GM23338 (cell line): ENCODE data around the gene PCDHA7. TPM values are rescaled to one million over a fixed set of nuclear protein-coding genes. Genes with fewer than 3 reads are reported as not detected.
"Not testable (repeated sequence)": the region's sequence is repeated elsewhere in the genome, so short reads cannot be mapped to it uniquely, and the experiment has no call there.

Source experiments
- ATAC-seq: fragments of 200-7000 bp; cut with Tn5 transposase; 3 replicates; pipeline ENCODE4 v1.9.1; 2020
- DNase-seq: peaks from one replicate; pipeline ENCODE4 v3.0.0-alpha.2; 2015; ENCODE audit warnings: low spot score
- H2AFZ ChIP-seq: fragments of 200-600 bp; sonication (generic); 2 replicates; pipeline ENCODE4 v1.8.0; 2016; ENCODE audit warnings: antibody characterized with exemption, mild to moderate bottlenecking, moderate library complexity
- H3F3A ChIP-seq: fragments of 200-600 bp; sonication (generic); replicated peaks from 2 replicates; pipeline ENCODE4 v1.8.0; 2017; ENCODE audit warnings: antibody characterized with exemption, mixed run types, low read depth
- H3K27ac ChIP-seq: fragments of 200-600 bp; sonication (generic); 2 replicates; pipeline ENCODE4 v1.6.1; 2016; ENCODE audit warnings: low read depth
- H3K27me3 ChIP-seq: fragments of 200-600 bp; sonication (generic); 2 replicates; pipeline ENCODE4 v1.8.0; 2016; ENCODE audit warnings: mild to moderate bottlenecking, mixed run types, moderate library complexity; ENCODE audit not compliant: insufficient read depth
- H3K36me3 ChIP-seq: fragments of 200-600 bp; sonication (generic); 2 replicates; pipeline ENCODE4 v1.8.0; 2016; ENCODE audit warnings: mild to moderate bottlenecking; ENCODE audit not compliant: insufficient read depth
- H3K4me1 ChIP-seq: fragments of 200-600 bp; sonication (generic); 2 replicates; pipeline ENCODE4 v1.8.0; 2016; ENCODE audit warnings: mild to moderate bottlenecking, moderate library complexity; ENCODE audit not compliant: insufficient read depth
- H3K4me2 ChIP-seq: fragments of 200-600 bp; sonication (generic); 2 replicates; pipeline ENCODE4 v1.7.1; 2017; ENCODE audit warnings: mixed run types
- H3K4me3 ChIP-seq: fragments of 200-600 bp; sonication (generic); 2 replicates; pipeline ENCODE4 v1.6.1; 2016; ENCODE audit warnings: mixed run types
- H3K79me2 ChIP-seq: fragments of 200-600 bp; sonication (generic); replicated peaks from 2 replicates; pipeline ENCODE4 v1.8.0; 2017; ENCODE audit warnings: mild to moderate bottlenecking; ENCODE audit not compliant: insufficient read depth
- H3K9me2 ChIP-seq: fragments of 200-600 bp; sonication (generic); 2 replicates; pipeline ENCODE4 v1.8.0; 2017; ENCODE audit not compliant: insufficient read depth
- H4K20me1 ChIP-seq: fragments of 200-600 bp; sonication (generic); replicated peaks from 2 replicates; pipeline ENCODE4 v1.8.0; 2017; ENCODE audit warnings: mild to moderate bottlenecking; ENCODE audit not compliant: insufficient read depth
- H3K27ac Mint-ChIP-seq: 2 replicates; pipeline ENCODE4 v1.8.0; 2020; ENCODE audit warnings: inconsistent platforms, mild to moderate bottlenecking, moderate library complexity, mixed read lengths
- H3K27me3 Mint-ChIP-seq: 3 replicates; pipeline ENCODE4 v1.8.0; 2022; ENCODE audit warnings: low read depth, mild to moderate bottlenecking, moderate library complexity, mixed read lengths, inconsistent platforms; ENCODE audit not compliant: insufficient read depth, poor library complexity
- H3K36me3 Mint-ChIP-seq: 3 replicates; pipeline ENCODE4 v1.8.0; 2021; ENCODE audit warnings: low read depth, mild to moderate bottlenecking, inconsistent platforms, moderate library complexity, mixed read lengths
- H3K4me1 Mint-ChIP-seq: 3 replicates; pipeline ENCODE4 v1.8.0; 2020; ENCODE audit warnings: mild to moderate bottlenecking, inconsistent platforms, mixed read lengths
- H3K4me3 Mint-ChIP-seq: 3 replicates; pipeline ENCODE4 v1.8.0; 2021; ENCODE audit warnings: moderate library complexity, mild to moderate bottlenecking, inconsistent platforms, mixed read lengths
- H3K9me3 Mint-ChIP-seq: 3 replicates; pipeline ENCODE4 v1.8.0; 2020; ENCODE audit warnings: moderate library complexity, mild to moderate bottlenecking, inconsistent platforms, mixed read lengths
- CTCF ChIP-seq, 2 experiments: fragments of 200-600 bp in 1 of 2; sonication (generic) in 1 of 2; conservative IDR thresholded peaks; 2 replicates each; pipeline versions ENCODE4 v1.5.1 to v1.6.1; 2016 to 2017; ENCODE audit warnings: antibody characterized with exemption in 2 of 2, low read depth in 2 of 2, mild to moderate bottlenecking in 2 of 2, moderate library complexity in 1 of 2
- EZH2phosphoT487 ChIP-seq: fragments of 200-600 bp; sonication (generic); IDR thresholded peaks from one replicate; pipeline ENCODE4 v1.8.1; 2018; ENCODE audit warnings: antibody characterized with exemption; ENCODE audit not compliant: unreplicated experiment
- POLR2AphosphoS5 ChIP-seq: IDR thresholded peaks from 2 replicates; pipeline ENCODE4 v1.6.1; 2016; ENCODE audit warnings: antibody characterized with exemption, low read depth
- polyA plus RNA-seq: library from polyadenylated mRNA; unstranded; fragments of >200 nt; fragmentation: Nextera tagmentation; extraction: Ambion mirVana; gene quantifications from 2 replicates; pipeline ENCODE4 v1.2.1, GENCODE V29; 2016
- total RNA-seq: library from RNA; depleted of rRNA; stranded (reverse); fragments of >200 nt; shearing (Covaris generic); gene quantifications from 2 replicates; pipeline ENCODE4 v1.2.3, GENCODE V29; 2014

PCDHA7 gene
- total and polyA plus RNA-seq, 2 experiments from 2014 or later = 1.7 to 6.9 TPM

DNA sequence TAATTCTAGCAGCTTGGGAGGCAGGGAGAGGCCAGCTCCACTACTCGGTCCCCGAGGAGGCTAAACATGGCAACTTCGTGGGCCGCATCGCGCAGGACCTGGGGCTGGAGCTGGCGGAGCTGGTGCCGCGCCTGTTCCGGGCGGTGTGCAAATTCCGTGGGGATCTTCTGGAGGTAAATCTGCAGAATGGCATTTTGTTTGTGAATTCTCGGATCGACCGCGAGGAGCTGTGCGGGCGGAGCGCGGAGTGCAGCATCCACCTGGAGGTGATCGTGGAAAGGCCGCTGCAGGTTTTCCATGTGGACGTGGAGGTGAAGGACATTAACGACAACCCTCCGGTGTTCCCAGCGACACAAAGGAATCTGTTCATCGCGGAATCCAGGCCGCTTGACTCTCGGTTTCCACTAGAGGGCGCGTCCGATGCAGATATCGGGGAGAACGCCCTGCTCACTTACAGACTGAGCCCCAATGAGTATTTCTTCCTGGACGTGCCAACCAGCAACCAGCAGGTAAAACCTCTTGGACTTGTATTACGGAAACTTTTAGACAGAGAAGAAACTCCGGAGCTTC, 455 bp downstream of the PCDHA7 start:
- not testable (repeated sequence) for H3K79me2 ChIP-seq, H3K4me1 Mint-ChIP-seq, H3K27me3 ChIP-seq, H3K4me1 ChIP-seq, H3K27me3 Mint-ChIP-seq, H3F3A ChIP-seq, H3K9me2 ChIP-seq, H4K20me1 ChIP-seq, H3K9me3 Mint-ChIP-seq, H3K36me3 ChIP-seq
- DNase-seq (peak; percentile 56), ATAC-seq (peak; percentile 90)
- peak overlapping the region; percentile 3; the same call in 1 of the 2 replicates for H3K27ac ChIP-seq
- H3K4me2 ChIP-seq = peak overlapping the region; percentile 72
- peak overlapping the region; percentile 62 for H3K4me3 ChIP-seq
- peak; percentile 44 to 45; a peak in 3 of 4 replicates for TF ChIP-seq CTCF (conservative IDR thresholded peaks at IDR 0.05; ENCODE audit: low read depth in 2 of 2)
- peak overlapping the region; percentile 51; the same call in 1 of the 2 replicates for H3K27ac Mint-ChIP-seq
- H3K36me3 Mint-ChIP-seq = peaks cover 28% of the 10 kb centered on the region; the same call in 2 of the 3 replicates
- H2AFZ ChIP-seq = peak overlapping the region; percentile 2; the same call in 1 of the 2 replicates
- peak overlapping the region; percentile 74 for H3K4me3 Mint-ChIP-seq

DNA sequence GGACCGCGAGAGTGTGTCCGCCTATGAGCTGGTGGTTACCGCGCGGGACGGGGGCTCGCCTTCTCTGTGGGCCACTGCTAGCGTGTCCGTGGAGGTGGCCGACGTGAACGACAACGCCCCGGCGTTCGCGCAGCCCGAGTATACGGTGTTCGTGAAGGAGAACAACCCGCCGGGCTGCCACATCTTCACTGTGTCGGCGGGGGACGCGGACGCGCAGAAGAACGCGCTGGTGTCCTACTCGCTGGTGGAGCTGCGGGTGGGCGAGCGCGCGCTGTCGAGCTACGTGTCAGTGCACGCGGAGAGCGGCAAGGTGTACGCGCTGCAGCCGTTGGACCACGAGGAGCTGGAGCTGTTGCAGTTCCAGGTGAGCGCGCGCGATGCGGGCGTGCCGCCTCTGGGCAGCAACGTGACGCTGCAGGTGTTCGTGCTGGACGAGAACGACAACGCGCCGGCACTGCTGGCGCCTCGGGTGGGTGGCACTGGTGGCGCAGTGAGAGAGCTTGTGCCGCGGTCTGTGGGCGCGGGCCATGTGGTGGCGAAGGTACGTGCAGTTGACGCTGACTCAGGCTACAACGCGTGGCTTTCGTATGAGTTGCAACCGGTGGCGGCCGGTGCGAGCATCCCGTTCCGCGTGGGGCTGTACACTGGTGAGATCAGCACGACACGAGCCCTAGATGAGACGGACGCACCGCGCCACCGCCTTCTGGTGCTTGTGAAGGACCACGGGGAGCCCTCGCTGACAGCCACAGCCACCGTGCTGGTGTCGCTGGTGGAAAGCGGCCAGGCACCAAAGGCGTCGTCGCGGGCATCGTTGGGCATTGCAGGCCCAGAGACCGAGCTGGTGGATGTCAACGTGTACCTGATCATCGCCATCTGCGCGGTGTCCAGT, 1.8 kb downstream of the PCDHA7 start:
- H3K36me3 ChIP-seq = peaks cover 4% of the 10 kb centered on the region; the same call in 1 of the 2 replicates
- H3F3A ChIP-seq = no peaks in the 10 kb centered on the region
- no peak for DNase-seq
- no peak for ATAC-seq
- H2AFZ ChIP-seq = no peak overlapping the region
- no peaks in the 10 kb centered on the region for H3K4me1 ChIP-seq
- H3K27ac Mint-ChIP-seq = no peak overlapping the region
- H3K79me2 ChIP-seq = no peaks in the 10 kb centered on the region
- no peaks in the 10 kb centered on the region; the same call in 1 of the 2 replicates for H4K20me1 ChIP-seq
- no peaks in the 10 kb centered on the region for H3K27me3 ChIP-seq
- H3K27ac ChIP-seq = no peak overlapping the region
- peaks cover 10% of the 10 kb centered on the region for H3K9me3 Mint-ChIP-seq
- no peaks in the 10 kb centered on the region for H3K4me1 Mint-ChIP-seq
- H3K4me3 ChIP-seq = no peak overlapping the region
- TF ChIP-seq POLR2AphosphoS5 (no peak), EZH2phosphoT487 (no peak)
- no peak overlapping the region for H3K4me2 ChIP-seq
- H3K36me3 Mint-ChIP-seq = peaks cover 24% of the 10 kb centered on the region; the same call in 2 of the 3 replicates
- peaks cover 2% of the 10 kb centered on the region for H3K27me3 Mint-ChIP-seq
- H3K9me2 ChIP-seq = no peaks in the 10 kb centered on the region
- H3K4me3 Mint-ChIP-seq = no peak overlapping the region
